OCI-LY1 (cell line): Measurements from ENCODE around the gene GRK6.
"Not testable (repeated sequence)": the region's sequence is repeated elsewhere in the genome, so short reads cannot be mapped to it uniquely, and the experiment has no call there.

ENCODE experiments used
- H2AFZ ChIP-seq: fragments of 200-600 bp; sonication (generic), shearing (Covaris generic); 2 replicates; pipeline ENCODE4 v1.6.0; 2014; ENCODE audit warnings: antibody characterized with exemption, mild to moderate bottlenecking, low read length
- H3F3A ChIP-seq: fragments of 200-600 bp; sonication (generic), shearing (Covaris generic); 2 replicates; pipeline ENCODE4 v1.6.0; 2014; ENCODE audit warnings: mild to moderate bottlenecking, antibody characterized with exemption, low read length, moderate library complexity; ENCODE audit not compliant: insufficient read depth
- H3K27ac ChIP-seq: fragments of 200-600 bp; sonication (generic); 2 replicates; pipeline ENCODE4 v1.5.1; 2014; ENCODE audit warnings: low read length, mixed run types, mild to moderate bottlenecking, low read depth; ENCODE audit not compliant: poor library complexity, severe bottlenecking
- H3K27me3 ChIP-seq: fragments of 200-600 bp; sonication (generic); 2 replicates; pipeline ENCODE4 v1.6.0; 2014; ENCODE audit warnings: antibody characterized with exemption, mild to moderate bottlenecking, low read length, moderate library complexity; ENCODE audit not compliant: insufficient read depth
- H3K36me3 ChIP-seq: fragments of 200-600 bp; sonication (generic); 2 replicates; pipeline ENCODE4 v1.6.1; 2014; ENCODE audit warnings: mild to moderate bottlenecking, antibody characterized with exemption, low read length, moderate library complexity, mixed read lengths; ENCODE audit not compliant: insufficient read depth
- H3K4me1 ChIP-seq: fragments of 200-600 bp; sonication (generic); 2 replicates; pipeline ENCODE4 v1.5.1; 2014; ENCODE audit warnings: mild to moderate bottlenecking, low read length, moderate library complexity; ENCODE audit not compliant: insufficient read depth, severe bottlenecking
- H3K4me2 ChIP-seq: fragments of 200-600 bp; sonication (generic), shearing (Covaris generic); 2 replicates; pipeline ENCODE4 v1.6.1; 2014; ENCODE audit warnings: low read length
- H3K4me3 ChIP-seq: fragments of 200-600 bp; sonication (generic); 2 replicates; pipeline ENCODE4 v1.5.1; 2014; ENCODE audit warnings: low read length, low read depth, mild to moderate bottlenecking, mixed read lengths; ENCODE audit not compliant: poor library complexity, severe bottlenecking
- H3K79me2 ChIP-seq: fragments of 200-600 bp; shearing (Covaris generic); 2 replicates; pipeline ENCODE4 v1.6.1; 2016; ENCODE audit warnings: mixed run types, low read length, mixed read lengths; ENCODE audit not compliant: insufficient read depth
- H3K9ac ChIP-seq: fragments of 200-600 bp; sonication (generic), shearing (Covaris generic); 2 replicates; pipeline ENCODE4 v1.6.1; 2014; ENCODE audit warnings: mild to moderate bottlenecking, low read length, mixed read lengths
- H3K9me2 ChIP-seq: fragments of 200-600 bp; sonication (generic), shearing (Covaris generic); 2 replicates; pipeline ENCODE4 v1.6.1; 2014; ENCODE audit warnings: low read depth, mild to moderate bottlenecking, low read length, mixed read lengths
- H3K9me3 ChIP-seq: fragments of 200-600 bp; shearing (Covaris generic); 2 replicates; pipeline ENCODE4 v1.6.1; 2014; ENCODE audit warnings: low read length, mixed read lengths
- H4K20me1 ChIP-seq: fragments of 200-600 bp; sonication (generic), shearing (Covaris generic); 2 replicates; pipeline ENCODE4 v1.6.0; 2016; ENCODE audit warnings: mild to moderate bottlenecking, low read length; ENCODE audit not compliant: insufficient read depth
- EZH2 ChIP-seq: fragments of 200-600 bp; sonication (generic), shearing (Covaris generic); IDR thresholded peaks from 2 replicates; pipeline ENCODE4 v1.8.0; 2017; ENCODE audit warnings: borderline replicate concordance, mixed run types, mild to moderate bottlenecking, antibody characterized with exemption, low read length, moderate library complexity, mixed read lengths
- TF ChIP-seq, protein P1 (sequence below): fragments of 200-600 bp; sonication (generic), shearing (Covaris generic); IDR thresholded peaks from 2 replicates; pipeline ENCODE4 v1.5.1; 2017; ENCODE audit warnings: mild to moderate bottlenecking, antibody characterized with exemption, low read length, moderate library complexity, mixed read lengths

The GRK6 gene

DNA sequence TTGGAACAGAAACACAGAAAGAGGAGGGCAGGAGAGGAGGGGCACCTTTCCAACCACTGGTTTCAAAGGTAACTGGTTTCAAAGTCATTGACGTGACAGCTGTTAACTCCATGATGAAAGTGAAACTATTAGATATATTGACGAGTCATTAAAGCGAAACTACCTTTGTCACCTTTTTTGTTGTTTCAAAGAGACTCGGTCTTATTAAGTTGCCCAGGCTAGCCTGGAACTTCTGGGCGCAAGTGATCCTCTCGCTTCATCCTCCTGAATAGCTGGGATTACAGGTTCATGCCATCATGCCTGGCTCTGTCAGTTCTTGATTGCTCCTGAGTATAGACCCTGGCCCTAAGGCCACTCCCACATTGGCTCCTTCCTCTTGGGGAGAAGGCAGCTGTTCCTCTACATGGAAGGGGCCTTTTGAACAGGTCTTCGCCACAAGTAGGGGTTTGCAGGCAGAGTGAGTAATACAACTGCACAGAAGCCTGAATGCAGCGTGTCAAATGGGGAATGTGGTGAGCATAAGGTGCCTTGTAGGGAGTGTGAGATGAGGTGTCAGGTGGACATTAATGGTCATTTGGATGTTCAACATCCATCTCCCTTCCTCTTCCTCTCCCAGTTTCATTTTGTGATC lies 13.8 kb upstream of the GRK6 start:
- Histone ChIP-seq H3K79me2 (no peaks in the 10 kb centered on the region), H3K4me2 (no peak overlapping the region; the same call in 1 of the 2 replicates), H3K9me3 (no peaks in the 10 kb centered on the region), H4K20me1 (no peaks in the 10 kb centered on the region), H3K36me3 (no peaks in the 10 kb centered on the region), H3K9me2 (no peaks in the 10 kb centered on the region), H2AFZ (no peak overlapping the region), H3K4me1 (no peaks in the 10 kb centered on the region), H3K9ac (no peak overlapping the region), H3K27me3 (peaks cover 6% of the 10 kb centered on the region; the same call in 1 of the 2 replicates), H3K27ac (no peak overlapping the region), H3F3A (no peaks in the 10 kb centered on the region), H3K4me3 (no peak overlapping the region)
- TF ChIP-seq EZH2, result no peak
- TF ChIP-seq, protein P1, sequence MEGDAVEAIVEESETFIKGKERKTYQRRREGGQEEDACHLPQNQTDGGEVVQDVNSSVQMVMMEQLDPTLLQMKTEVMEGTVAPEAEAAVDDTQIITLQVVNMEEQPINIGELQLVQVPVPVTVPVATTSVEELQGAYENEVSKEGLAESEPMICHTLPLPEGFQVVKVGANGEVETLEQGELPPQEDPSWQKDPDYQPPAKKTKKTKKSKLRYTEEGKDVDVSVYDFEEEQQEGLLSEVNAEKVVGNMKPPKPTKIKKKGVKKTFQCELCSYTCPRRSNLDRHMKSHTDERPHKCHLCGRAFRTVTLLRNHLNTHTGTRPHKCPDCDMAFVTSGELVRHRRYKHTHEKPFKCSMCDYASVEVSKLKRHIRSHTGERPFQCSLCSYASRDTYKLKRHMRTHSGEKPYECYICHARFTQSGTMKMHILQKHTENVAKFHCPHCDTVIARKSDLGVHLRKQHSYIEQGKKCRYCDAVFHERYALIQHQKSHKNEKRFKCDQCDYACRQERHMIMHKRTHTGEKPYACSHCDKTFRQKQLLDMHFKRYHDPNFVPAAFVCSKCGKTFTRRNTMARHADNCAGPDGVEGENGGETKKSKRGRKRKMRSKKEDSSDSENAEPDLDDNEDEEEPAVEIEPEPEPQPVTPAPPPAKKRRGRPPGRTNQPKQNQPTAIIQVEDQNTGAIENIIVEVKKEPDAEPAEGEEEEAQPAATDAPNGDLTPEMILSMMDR, result no peak

DNA sequence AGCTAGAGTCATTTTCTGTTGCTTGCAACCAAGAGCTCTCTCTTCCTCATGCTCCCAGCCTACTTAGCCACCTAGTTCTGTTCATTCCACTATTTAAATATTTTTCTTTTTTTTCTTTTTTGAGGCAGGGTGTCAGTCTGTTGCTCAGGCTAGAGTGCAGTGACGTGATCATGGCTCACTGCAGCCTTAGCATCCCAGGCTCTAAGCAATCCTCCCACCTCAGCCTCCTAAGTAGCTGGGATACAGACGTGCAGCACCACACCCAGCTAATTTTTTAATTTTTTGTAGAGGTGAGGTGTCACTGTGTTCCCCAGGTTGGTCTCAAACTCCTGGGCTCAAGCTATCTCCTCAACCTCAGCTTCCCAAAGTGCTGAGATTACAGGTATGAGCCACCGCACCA lies 12.0 kb upstream of the GRK6 start:
- peaks cover 6% of the 10 kb centered on the region; the same call in 1 of the 2 replicates for H3K27me3 ChIP-seq
- no peak overlapping the region for H3K27ac ChIP-seq
- no peaks in the 10 kb centered on the region for H3F3A ChIP-seq
- no peaks in the 10 kb centered on the region for H3K36me3 ChIP-seq
- no peak overlapping the region for H3K4me2 ChIP-seq
- no peaks in the 10 kb centered on the region for H3K79me2 ChIP-seq
- H3K9me3 ChIP-seq, result no peaks in the 10 kb centered on the region
- no peak overlapping the region for H2AFZ ChIP-seq
- H4K20me1 ChIP-seq, result no peaks in the 10 kb centered on the region
- no peak overlapping the region for H3K4me3 ChIP-seq
- H3K4me1 ChIP-seq, result no peaks in the 10 kb centered on the region
- no peaks in the 10 kb centered on the region for H3K9me2 ChIP-seq
- H3K9ac ChIP-seq, result no peak overlapping the region
- TF ChIP-seq, protein P1, result no peak
- no peak for TF ChIP-seq EZH2

DNA sequence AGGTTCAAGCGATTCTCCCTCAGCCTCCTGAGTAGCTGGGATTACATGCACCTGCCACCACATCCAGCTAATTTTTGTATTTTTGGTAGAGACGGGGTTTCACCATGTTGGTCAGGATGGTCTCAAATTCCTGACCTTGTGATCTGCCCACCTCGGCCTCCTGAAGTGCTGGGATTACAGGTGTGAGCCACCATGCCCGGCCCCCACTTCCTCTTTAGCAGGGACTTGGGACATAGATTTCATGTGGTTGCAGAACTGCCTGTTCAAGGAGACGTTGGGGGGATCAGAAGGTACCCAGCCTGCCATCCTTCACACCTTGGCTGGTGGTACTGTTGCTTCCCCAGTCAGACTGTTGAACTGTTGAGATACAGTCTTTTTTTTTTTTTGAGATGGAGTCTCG lies 9.4 kb upstream of the GRK6 start:
- not testable (repeated sequence) for H3K27me3 ChIP-seq, H2AFZ ChIP-seq, H3K9me2 ChIP-seq, H3K9ac ChIP-seq, H3K4me1 ChIP-seq, H3F3A ChIP-seq, H3K4me3 ChIP-seq, H3K4me2 ChIP-seq, H3K79me2 ChIP-seq, H3K9me3 ChIP-seq, H4K20me1 ChIP-seq, H3K36me3 ChIP-seq, H3K27ac ChIP-seq

DNA sequence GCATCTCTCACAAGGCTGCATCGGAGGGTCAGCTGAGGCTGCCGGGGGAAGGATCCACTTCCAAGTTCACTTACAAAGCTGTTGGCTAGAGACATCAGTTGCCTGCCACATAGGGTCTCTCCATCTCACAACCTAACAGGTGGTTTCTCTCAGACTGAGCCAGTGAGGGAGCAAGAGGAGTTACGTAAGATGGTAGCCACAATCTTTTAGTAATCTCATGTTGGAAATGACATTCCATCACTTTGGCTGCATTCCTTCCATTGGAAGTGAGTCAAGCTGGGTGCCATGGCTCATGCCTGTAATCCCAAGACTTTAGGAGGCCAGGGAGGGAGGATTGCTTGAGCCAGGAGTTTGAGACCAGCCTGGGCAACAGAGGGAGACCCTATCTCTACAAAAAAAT lies 7.4 kb upstream of the GRK6 start:
- no peak for TF ChIP-seq EZH2
- TF ChIP-seq, protein P1, result no peak
- Histone ChIP-seq H3K4me3 (no peak overlapping the region), H3K79me2 (no peaks in the 10 kb centered on the region), H3K36me3 (no peaks in the 10 kb centered on the region), H3F3A (no peaks in the 10 kb centered on the region), H3K27ac (no peak overlapping the region), H4K20me1 (no peaks in the 10 kb centered on the region), H3K9me3 (no peaks in the 10 kb centered on the region), H2AFZ (no peak overlapping the region), H3K9ac (no peak overlapping the region), H3K27me3 (no peaks in the 10 kb centered on the region), H3K4me1 (peaks cover 6% of the 10 kb centered on the region), H3K4me2 (no peak overlapping the region), H3K9me2 (no peaks in the 10 kb centered on the region)

DNA sequence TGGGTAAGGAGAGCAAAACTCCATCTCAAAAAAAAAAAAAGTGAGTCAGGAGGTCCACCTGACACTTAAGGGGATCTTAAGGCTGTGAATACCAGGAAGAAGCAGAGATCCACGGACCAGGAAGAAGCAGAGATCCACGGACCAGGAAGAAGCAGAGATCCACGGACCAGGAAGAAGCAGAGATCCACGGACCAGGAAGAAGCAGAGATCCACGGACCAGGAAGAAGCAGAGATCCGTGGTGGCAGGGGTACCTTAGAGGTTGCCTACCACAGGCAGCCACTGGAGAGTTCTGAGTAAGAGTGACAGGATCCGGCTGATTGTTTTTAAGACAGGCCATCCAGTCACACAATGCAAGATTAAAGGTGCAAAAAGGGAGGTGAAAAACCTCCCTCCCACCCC lies 6.0 kb upstream of the GRK6 start:
- peaks cover 12% of the 10 kb centered on the region for H3K4me1 ChIP-seq
- H3F3A ChIP-seq, H2AFZ ChIP-seq, H3K4me3 ChIP-seq, H3K4me2 ChIP-seq, H4K20me1 ChIP-seq, H3K9ac ChIP-seq, H3K27ac ChIP-seq, H3K9me3 ChIP-seq, H3K9me2 ChIP-seq, H3K36me3 ChIP-seq, H3K27me3 ChIP-seq, H3K79me2 ChIP-seq: not testable (repeated sequence)
